AG04450 (cell line): ENCODE data around the gene EMILIN2. TPM values are rescaled to one million over a fixed set of nuclear protein-coding genes. Genes with fewer than 3 reads are reported as not detected.
"Not testable (repeated sequence)": the region's sequence is repeated elsewhere in the genome, so short reads cannot be mapped to it uniquely, and the experiment has no call there.

Source experiments
- CTCF ChIA-PET: fragments of 300-600, 350-600 bp; formaldehyde crosslinking; extraction: SDS; loops from one replicate; lab custom pipeline; 2022; ENCODE audit warnings: antibody characterized with exemption, inconsistent platforms; lab: Charles Lee
- POLR2A ChIA-PET: fragments of 350-600 bp; formaldehyde crosslinking; extraction: SDS; loops from one replicate; lab custom pipeline; 2021; ENCODE audit warnings: antibody characterized with exemption, inconsistent platforms; lab: Yijun Ruan, JAX
- DNase-seq: peaks from one replicate; pipeline ENCODE4 v3.0.0-alpha.2; 2011; ENCODE audit warnings: low read depth, low spot score
- H3K27ac ChIP-seq: one replicate; pipeline ENCODE4 v1.5.1; 2012; ENCODE audit warnings: low read depth, low read length, control low read depth
- H3K27me3 ChIP-seq: one replicate; pipeline ENCODE4 v1.6.0; 2012; ENCODE audit warnings: low read length; ENCODE audit not compliant: control insufficient read depth, insufficient read depth
- H3K4me3 ChIP-seq: 2 replicates; pipeline ENCODE4 v1.5.1; 2011; ENCODE audit warnings: mild to moderate bottlenecking, low read depth, low read length, control low read depth
- H3K9me3 ChIP-seq: 2 replicates; pipeline ENCODE4 v1.5.1; 2012; ENCODE audit warnings: low read length; ENCODE audit not compliant: control insufficient read depth, insufficient read depth
- polyA plus RNA-seq: library from polyadenylated mRNA; depleted of rRNA; stranded (reverse); fragments of >200 nt; gene quantifications from 2 replicates; pipeline ENCODE4 v1.2.3, GENCODE V29; 2011
- TF ChIP-seq, protein P1 (sequence below): IDR thresholded peaks from 2 replicates; pipeline ENCODE4 v1.5.1; 2011; ENCODE audit warnings: low read depth, low read length, control low read depth, inconsistent platforms

Gene EMILIN2
- polyA plus RNA-seq, 1 experiment = 1.2 TPM

DNA sequence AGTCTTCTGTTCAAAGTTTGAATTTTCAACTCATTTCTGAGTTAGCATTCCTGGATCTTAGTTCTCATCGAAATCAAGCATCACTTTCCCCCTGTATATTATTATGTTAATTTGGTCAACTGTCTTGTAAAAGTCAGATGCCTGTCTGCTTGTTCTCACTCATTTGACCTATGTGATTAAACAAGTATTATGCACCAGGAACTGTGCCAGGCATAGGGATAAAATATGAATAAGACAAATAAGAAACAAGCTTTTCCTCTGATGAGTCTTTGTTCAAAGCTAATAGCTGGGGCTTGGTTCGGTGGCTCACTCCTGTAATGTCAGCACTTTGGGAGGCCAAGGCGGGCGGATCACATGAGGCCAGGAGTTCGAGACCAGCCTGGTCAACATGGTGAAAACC is 19.7 kb upstream of the EMILIN2 start:
- Histone ChIP-seq H3K27ac (no peak overlapping the region), H3K9me3 (no peaks in the 10 kb centered on the region), H3K27me3 (peaks cover 3% of the 10 kb centered on the region), H3K4me3 (no peak overlapping the region)
- POLR2A ChIA-PET = no interaction called here
- CTCF ChIA-PET = no interaction called here
- TF ChIP-seq, protein P1, sequence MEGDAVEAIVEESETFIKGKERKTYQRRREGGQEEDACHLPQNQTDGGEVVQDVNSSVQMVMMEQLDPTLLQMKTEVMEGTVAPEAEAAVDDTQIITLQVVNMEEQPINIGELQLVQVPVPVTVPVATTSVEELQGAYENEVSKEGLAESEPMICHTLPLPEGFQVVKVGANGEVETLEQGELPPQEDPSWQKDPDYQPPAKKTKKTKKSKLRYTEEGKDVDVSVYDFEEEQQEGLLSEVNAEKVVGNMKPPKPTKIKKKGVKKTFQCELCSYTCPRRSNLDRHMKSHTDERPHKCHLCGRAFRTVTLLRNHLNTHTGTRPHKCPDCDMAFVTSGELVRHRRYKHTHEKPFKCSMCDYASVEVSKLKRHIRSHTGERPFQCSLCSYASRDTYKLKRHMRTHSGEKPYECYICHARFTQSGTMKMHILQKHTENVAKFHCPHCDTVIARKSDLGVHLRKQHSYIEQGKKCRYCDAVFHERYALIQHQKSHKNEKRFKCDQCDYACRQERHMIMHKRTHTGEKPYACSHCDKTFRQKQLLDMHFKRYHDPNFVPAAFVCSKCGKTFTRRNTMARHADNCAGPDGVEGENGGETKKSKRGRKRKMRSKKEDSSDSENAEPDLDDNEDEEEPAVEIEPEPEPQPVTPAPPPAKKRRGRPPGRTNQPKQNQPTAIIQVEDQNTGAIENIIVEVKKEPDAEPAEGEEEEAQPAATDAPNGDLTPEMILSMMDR = no peak
- no peak for DNase-seq

DNA sequence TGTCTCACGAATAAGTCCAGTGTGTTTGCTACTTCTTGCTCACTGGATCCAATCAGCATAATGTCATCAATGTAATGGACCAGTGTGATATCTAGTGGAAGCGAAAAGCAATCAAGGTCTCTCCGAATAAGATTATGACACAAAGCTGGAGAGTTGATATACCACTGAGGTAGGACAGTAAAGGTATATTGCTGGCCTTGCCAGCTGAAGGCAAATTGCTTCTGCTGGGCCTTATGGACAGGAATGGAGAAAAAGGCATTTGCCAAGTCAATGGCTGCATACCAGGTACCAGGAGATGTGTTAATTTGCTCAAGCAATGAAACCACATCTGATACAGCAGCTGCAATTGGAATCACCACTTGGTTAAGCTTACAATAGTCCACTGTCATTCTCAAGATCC is 10.7 kb upstream of the EMILIN2 start:
- H3K27ac ChIP-seq, DNase-seq, POLR2A ChIA-PET, H3K9me3 ChIP-seq, CTCF ChIA-PET, H3K4me3 ChIP-seq: not testable (repeated sequence)
- peaks cover 12% of the 10 kb centered on the region for H3K27me3 ChIP-seq

DNA sequence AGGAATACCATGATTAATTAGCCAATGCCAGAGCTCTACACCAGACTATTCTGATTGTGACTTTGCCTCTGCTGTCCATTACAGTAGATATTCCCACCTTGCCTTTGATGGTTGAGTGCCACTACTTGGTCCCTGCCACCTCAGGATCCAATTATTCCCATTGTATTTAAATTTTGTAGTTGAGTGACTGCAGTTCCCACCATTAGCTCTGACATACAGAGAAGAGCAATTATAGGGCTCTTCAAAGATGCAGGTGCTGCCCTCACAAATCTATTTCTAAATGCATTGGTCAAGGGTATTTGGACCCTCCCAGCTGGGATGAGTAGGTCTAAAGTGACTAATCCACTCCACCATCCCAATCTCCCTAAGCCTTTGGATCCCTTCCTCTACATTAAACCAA is 9.5 kb upstream of the EMILIN2 start:
- POLR2A ChIA-PET, DNase-seq, CTCF ChIA-PET, H3K4me3 ChIP-seq, H3K9me3 ChIP-seq, H3K27ac ChIP-seq: not testable (repeated sequence)
- peaks cover 17% of the 10 kb centered on the region for H3K27me3 ChIP-seq

DNA sequence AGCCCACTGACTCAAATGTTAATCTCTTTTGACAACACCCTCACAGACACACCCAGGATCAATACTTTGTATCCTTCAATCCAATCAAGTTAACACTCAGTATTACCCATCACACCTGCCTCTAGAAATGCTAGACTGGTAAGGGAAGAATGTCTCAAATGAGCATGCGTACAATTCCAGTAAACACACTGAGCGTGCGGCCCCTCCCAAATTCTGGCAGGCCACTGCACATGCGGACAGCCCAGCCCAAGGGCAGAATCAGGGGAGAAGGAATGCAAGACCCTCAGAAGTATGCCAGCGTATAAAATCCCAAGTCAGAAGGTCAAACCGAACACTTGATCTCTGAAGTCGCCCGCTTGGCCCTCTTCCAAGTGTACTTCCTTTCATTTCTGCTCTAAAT is 7.6 kb upstream of the EMILIN2 start:
- no peak overlapping the region for H3K27ac ChIP-seq
- TF ChIP-seq, protein P1 = no peak
- no peaks in the 10 kb centered on the region for H3K9me3 ChIP-seq
- H3K27me3 ChIP-seq = peaks cover 27% of the 10 kb centered on the region
- no peak overlapping the region for H3K4me3 ChIP-seq
- POLR2A ChIA-PET = no interaction called here
- DNase-seq = no peak
- CTCF ChIA-PET = no interaction called here

DNA sequence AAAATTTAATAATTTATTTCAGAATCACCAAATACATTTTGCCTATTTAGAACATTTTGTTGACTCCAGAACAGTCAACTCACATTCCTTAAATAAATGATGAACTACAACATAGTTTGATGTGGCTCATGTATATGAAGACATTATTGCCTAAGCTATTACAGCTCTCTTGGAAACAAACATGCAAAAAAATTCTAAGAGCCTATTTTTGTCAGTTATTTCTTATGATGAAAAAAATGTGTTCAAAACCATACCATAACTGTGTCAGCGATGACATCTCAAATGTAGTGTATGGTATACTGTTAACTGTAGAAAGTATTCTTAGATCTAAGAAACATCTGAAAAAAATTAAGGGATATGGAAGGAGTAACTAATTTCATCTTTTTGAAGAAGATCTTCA is 6.3 kb upstream of the EMILIN2 start:
- POLR2A ChIA-PET = no interaction called here
- Histone ChIP-seq H3K27ac (no peak overlapping the region), H3K27me3 (peaks cover 38% of the 10 kb centered on the region), H3K9me3 (no peaks in the 10 kb centered on the region), H3K4me3 (no peak overlapping the region)
- TF ChIP-seq, protein P1 = no peak
- no peak for DNase-seq
- CTCF ChIA-PET = no interaction called here

DNA sequence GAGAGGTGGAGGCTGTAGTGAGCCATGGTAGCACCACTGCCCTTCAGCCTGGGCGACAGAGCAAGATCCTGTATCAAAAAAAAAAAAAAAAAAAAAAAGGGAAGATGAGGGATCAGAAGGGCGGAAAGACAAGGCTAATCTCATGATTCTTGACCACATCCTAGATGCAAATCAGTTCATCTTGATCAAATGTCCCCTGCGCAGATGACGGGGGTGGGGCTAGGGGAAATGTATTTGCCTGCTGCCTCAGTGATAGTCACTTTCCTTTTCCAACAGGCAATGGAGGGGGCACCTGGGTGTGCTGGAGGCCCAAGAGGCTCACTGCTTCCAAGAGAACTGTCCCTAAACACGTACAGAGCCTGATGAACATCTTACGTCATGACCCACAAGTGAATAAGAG is 3.7 kb upstream of the EMILIN2 start:
- no peak overlapping the region for H3K27ac ChIP-seq
- POLR2A ChIA-PET = no interaction called here
- H3K27me3 ChIP-seq = peaks cover 52% of the 10 kb centered on the region
- H3K9me3 ChIP-seq = no peaks in the 10 kb centered on the region; the same call in 1 of the 2 replicates
- TF ChIP-seq, protein P1 = no peak
- CTCF ChIA-PET = no interaction called here
- H3K4me3 ChIP-seq = no peak overlapping the region
- no peak for DNase-seq
